B cell (primary cell): Measurements from ENCODE around the gene SIK3.

Experiments
- EZH2 ChIP-seq: IDR thresholded peaks from 2 replicates; pipeline ENCODE4 v1.6.1; 2012; ENCODE audit warnings: borderline replicate concordance, low read depth, mild to moderate bottlenecking, moderate library complexity, low read length; ENCODE audit not compliant: insufficient read depth, poor library complexity, severe bottlenecking
- TF ChIP-seq, protein P1 (sequence below): fragments of 200-600 bp; IDR thresholded peaks from one replicate; pipeline ENCODE4 v1.8.0; 2022; ENCODE audit warnings: antibody characterized with exemption, mild to moderate bottlenecking

DNA sequence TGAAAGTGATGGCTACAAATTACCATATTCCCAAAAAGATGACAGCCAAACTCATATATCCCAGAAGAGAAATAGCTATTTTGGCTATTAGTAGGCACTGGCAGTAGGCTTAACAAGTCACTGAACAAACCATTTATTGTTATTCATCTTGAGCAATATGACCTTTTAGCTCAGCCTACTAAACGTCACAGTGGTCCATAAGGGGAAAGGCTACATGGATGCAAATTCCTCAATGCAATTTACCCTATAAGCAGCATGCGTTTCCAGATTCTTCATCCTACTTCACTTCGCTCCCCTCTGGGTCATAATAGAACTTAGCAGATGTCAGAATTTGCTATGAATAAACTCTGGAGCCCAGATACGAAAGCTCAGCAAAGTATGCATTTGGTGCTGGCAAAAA, 114.0 kb downstream of the SIK3 start:
- TF ChIP-seq, protein P1, sequence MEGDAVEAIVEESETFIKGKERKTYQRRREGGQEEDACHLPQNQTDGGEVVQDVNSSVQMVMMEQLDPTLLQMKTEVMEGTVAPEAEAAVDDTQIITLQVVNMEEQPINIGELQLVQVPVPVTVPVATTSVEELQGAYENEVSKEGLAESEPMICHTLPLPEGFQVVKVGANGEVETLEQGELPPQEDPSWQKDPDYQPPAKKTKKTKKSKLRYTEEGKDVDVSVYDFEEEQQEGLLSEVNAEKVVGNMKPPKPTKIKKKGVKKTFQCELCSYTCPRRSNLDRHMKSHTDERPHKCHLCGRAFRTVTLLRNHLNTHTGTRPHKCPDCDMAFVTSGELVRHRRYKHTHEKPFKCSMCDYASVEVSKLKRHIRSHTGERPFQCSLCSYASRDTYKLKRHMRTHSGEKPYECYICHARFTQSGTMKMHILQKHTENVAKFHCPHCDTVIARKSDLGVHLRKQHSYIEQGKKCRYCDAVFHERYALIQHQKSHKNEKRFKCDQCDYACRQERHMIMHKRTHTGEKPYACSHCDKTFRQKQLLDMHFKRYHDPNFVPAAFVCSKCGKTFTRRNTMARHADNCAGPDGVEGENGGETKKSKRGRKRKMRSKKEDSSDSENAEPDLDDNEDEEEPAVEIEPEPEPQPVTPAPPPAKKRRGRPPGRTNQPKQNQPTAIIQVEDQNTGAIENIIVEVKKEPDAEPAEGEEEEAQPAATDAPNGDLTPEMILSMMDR = no peak
- no peak for TF ChIP-seq EZH2
